ENCODE results near the gene SPOP. TPM values are rescaled to one million over a fixed set of nuclear protein-coding genes. Genes with fewer than 3 reads are reported as not detected.
"Not testable (repeated sequence)": the region's sequence is repeated elsewhere in the genome, so short reads cannot be mapped to it uniquely, and the experiment has no call there.

The SPOP gene
- polyA plus RNA-seq, 1 donor = 70.9 TPM

DNA sequence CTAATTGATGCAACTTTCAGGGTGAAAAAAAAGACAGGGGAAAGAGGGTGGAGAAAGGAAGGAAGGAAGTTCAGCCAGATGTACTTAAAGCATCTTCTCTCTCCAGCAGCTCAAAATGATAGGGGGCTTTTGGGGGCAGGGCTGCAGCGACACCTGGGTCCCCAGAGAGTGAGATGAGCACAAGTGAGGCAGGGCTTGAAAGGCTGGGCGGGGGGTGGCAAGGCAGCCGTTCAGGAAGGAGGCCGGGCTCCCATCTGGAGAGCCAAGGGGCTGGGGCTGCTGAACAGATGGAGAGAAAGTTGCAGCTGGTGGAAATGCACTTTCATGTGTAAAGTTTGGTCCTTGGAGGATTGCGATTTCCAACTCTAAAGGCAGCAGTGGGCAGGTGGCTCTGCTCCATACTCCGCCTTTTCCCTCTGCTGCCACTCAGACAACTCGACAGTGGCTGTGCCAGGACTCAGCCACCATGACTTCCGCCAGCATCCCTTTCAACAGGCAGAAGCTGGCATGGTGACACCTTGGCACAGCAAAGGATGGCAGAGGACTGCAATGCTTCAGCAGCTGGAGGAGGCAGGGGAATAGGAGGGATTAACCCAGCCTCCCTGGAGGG is 22.2 kb upstream of the SPOP start:
- no peak for DNase-seq

DNA sequence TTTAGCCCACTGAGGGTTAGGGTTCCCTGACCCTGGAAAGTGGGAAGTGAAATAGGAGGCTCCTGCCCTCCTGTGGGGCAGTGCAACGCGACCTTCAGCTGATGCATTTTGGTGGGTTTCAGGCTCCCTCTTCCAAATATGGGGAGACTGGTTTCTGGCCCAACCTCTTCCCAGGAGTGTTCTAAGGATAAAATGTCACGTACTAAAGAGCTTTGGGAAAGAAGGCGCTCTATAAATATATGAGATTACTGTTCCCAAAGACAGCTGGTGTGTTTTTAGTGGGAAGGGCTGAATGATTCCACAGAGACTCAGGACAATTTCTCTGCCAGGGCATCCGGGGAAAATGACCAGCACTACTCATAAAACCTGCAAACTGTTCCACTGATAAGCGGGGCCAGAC is 20.1 kb upstream of the SPOP start:
- no peak for DNase-seq

DNA sequence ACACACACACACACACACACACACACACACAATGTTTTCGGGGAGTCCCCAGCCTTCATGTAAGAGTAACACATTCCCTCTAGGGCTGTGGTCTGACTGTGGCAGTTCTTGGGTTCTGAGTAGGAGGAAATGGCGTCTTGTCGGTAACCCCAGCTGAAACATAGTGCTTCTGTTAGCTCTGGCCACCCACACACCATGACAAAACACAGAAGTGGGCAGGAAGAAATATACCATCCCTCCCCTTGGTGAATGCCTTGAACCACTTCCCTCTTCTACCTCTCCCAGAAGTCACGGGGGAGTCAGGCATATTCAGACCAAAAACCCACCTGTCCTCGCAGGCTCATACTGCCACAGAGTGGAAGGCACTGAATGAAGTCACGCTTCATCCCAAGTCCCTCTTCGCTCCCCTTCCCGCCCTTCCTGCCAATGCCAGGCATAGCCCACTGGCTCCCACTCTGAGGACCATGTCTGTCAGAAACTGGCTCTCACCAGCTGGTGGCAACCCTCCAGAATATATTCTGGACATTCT is 18.4 kb upstream of the SPOP start:
- no peak for DNase-seq

GRCh38 chr17:49695698-49696232 is 17.9 kb upstream of the SPOP start:
- DNase-seq = no peak

- DNase-seq = no peak
Measured at GRCh38 chr17:49694847-49695697, 17.2 kb upstream of the SPOP start.

DNA sequence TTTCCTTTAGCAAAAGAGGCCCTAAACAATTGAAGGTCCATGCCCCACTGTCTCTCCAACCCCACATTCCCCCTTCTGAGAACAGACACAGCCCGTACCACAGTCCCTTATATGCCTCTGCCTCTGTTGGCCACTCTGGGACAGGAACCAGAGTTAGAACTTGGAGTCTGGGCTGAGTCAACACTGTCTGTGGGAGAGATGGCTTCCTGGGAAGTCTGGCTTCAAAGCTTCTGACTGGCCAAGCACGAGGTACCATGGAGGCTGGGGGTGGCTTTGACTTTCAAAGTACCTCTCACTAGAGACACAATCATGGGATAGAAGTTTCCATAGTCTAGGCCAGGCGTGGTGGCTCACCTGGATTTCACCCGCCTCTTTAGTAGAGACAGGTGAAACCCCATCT is 14.9 kb upstream of the SPOP start:
- DNase-seq = no peak

- no peak for DNase-seq
Measured at GRCh38 chr17:49691677-49692191, 13.8 kb upstream of the SPOP start.

DNA sequence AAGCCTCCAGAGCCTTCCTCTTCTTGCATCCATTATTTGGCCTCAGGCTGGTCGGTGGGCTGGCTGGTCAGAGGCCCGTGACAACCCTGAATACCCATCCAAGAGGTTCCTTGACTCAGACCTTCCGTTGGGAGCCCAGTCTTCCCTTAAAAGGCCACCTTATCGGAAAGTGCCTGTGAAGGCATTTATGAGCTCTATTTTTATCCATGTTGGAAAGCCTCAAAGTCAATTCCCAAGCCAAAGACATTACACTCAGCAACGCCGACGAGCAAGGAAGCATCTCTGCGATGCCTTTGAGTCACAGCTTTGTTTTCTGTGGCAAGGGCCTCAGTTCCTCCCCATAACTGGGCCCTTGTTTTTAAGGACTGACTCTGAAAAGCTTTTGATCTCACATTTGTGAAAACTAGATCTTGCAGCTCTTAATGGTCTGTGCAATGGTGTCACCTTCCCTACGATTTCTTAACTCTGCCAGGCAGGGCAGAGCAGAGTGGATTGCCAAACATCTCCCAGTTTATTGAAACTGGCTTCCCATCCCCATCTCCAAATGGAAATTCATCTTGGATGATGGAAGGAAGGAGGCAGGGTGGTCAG is 13.3 kb upstream of the SPOP start:
- DNase-seq = no peak

DNA sequence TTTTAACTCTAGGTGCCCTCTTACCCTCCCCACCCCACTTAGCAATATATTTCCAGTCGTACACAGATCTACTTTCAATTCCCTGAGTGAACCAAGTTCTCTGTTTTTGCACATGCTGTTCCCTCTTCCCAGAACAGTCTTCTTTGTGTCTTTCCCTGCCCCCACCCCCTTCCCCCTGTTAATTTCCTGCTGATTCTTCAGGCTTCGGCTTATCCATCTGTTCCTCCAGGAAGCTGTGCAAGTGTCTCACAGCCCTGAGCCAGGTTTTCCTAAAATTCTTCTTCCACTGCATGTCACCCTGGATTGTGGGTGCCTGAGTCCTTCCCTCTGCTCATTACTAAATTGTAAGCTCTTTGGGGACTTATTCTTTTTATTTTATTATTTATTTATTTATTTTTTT is 12.4 kb upstream of the SPOP start:
- DNase-seq = no peak

DNA sequence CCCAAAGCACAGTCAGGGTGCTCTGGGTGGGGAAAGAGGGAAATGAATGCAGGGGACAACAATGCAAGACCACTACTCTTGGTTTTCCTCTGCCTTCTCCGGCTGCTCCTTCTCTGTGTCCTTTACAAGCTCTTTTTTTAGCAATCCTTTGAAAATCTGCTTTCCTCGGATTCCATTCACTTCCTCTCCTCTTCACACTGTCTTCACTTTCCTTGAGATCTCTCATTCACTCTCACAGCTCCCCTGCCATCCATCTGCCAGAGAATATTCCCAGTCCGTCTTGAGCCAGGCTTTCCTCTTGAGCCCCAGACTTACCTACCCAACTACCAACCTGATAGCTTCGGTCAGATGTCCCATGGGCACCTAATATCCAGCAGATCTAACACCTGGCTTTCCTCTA is 11.0 kb upstream of the SPOP start:
- DNase-seq = no peak

DNA sequence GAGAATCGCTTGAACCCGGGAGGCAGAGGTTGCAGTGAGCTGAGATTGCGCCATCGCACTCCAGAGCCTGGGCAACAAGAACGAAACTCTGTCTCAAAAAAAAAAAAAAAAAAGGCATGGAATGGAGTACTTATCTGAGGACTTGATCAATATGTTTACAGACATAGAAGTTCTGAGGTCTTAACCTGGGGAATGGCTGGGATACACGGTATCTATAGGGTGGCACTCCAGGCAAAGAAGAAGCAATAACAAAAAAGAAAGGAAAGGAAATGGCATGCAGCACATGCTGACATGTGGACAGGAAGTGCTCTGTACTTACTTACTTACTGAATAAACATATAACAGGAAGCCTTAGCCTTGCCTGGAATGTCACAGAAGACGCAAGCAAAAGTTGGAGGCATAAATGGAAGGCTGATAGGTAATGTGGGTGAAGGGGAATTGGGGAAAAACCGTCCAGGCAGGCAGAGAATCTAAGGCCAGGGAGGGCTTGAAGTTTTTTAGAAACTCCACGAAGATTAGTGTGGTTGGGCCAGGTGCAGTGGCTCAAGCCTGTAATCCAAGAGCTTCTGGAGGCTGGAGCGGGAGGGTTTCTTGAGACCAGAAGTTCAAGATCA is 10.1 kb upstream of the SPOP start:
- no peak for DNase-seq

GRCh38 chr17:49681106-49681979 is 3.4 kb upstream of the SPOP start:
- DNase-seq = no peak

DNA sequence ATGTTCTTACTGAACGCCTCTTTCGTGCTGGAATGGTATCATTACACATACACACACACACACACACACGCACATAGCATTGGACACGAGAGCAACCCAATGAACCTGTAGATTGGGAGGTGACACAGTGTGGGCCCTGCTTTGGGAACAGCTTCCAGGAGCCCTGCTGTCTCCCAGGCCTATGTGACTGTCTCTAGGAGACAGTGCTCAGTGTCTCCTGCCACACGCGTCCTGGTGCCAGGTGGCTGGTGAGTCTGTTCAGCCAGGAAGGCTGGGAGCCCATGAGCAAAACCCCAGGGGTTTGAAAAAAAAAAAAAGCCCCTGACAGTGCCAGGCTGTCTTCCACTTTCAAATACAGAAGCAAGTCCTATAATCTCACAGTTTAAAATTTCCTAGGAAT is 2.4 kb upstream of the SPOP start:
- no peak for DNase-seq

GRCh38 chr17:49677134-49677932 is 564 bp downstream of the SPOP start:
- DNase-seq = peak; percentile 93

GRCh38 chr17:49676276-49676868 is 1.5 kb downstream of the SPOP start:
- no peak for DNase-seq

GRCh38 chr17:49674507-49674906 is 3.4 kb downstream of the SPOP start:
- no peak for DNase-seq

- not testable (repeated sequence) for DNase-seq
Measured at GRCh38 chr17:49673679-49674078, 4.2 kb downstream of the SPOP start.

- DNase-seq = no peak
Measured at GRCh38 chr17:49670641-49671040, 7.3 kb downstream of the SPOP start.

GRCh38 chr17:49670002-49670401 is 7.9 kb downstream of the SPOP start:
- DNase-seq = no peak

DNA sequence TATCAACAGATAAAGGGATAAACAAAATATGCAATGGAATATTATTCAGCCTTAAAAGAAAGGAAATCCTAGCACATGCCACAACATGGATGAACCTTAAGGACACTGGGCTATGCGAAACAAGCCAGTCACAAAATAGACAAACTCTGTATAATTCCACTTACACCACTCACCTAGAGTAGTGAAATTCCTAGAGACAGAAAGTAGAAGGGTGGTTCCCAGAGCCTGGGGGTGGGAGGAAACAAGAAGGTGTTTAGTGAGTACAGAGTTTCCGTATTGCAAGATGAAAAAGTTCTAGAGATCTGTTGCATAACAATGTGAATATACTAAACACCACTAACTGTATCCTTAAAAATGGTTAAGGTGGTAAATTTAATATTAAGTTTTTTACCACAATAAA is 10.0 kb downstream of the SPOP start:
- DNase-seq = no peak
